Stimulated activated naive CD4-positive, alpha-beta T cell (primary cell): ENCODE measurements around the gene TENT5C.
A peak's percentile ranks its signal among the peaks of the same experiment; 100 is the strongest.
"Not testable (repeated sequence)": the region's sequence is repeated elsewhere in the genome, so short reads cannot be mapped to it uniquely, and the experiment has no call there.

Experiments used
- DNase-seq, 6 experiments: peaks; one replicate each; lab custom pipeline; 2025; lab: John Stamatoyannopoulos, UW

TENT5C gene

DNA sequence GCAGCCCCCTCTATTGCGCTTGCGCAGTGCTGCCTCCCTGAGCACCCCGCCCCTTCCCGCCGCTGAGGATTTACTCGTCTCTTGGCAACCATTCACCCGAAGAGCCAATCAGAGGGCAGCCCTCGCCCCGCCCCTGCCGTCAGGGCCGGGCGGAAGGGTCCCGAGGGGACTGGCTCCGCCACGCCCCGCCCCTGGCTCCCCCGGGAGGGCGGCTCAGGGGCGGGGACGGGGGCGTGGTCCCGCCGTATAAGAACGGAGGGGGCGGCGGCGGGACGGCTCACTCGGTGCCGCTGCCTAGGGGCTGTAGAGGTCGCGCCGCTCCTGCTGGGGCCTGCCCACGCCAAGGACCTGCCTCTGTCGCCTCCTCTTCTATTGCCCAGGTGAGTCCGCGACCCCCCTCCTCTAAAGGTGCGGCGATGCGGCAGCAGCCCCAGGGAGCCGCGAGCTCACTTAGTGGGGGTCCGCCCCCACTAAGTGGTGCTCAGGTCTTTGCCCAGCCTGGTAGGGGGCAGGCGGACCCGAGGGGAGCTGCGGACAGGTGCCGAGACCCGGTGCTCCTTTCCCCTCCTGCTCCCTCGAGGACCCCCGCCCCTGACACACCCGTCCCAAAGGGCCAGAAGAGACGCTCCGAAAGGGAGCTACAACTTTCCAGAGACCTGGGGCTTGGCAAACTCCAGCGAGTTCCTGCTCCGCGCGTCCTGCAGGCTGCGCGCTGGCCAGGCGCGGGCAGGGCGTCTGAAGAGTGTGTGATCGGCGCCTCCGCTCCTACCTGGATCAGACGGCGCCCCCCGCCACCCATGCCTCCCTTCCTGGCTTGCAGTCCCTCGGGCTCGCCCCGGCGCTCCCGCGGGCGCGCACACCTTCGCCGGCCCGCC lies at the start of gene TENT5C:
TSS of gene TENT5C (plus strand) at position 275 of the 875 bp plus-strand sequence. CDS start 16,821 bp downstream, outside the sequence.
- peak; percentile 94 to 99 (median 98) for DNase-seq

DNA sequence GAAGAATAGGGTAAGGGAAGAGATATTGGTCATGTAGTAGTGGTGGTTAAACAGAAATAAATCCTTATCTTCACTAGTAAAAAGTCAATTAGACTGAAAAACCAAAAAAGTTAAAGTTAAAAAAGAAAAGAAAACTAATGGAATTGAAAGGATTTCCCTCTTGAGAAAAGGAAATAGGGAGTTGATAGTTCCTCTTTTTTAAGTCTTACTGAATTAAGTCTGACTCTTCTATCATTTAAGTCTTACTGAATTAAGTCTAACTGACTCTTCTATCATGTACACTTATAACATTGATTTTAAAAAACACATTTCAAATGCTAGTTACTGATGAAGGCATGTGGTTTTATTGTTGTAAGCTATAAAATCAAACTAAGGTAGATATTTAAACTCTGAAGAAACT lies 49.5 kb upstream of the TENT5C start:
- DNase-seq = no peak

DNA sequence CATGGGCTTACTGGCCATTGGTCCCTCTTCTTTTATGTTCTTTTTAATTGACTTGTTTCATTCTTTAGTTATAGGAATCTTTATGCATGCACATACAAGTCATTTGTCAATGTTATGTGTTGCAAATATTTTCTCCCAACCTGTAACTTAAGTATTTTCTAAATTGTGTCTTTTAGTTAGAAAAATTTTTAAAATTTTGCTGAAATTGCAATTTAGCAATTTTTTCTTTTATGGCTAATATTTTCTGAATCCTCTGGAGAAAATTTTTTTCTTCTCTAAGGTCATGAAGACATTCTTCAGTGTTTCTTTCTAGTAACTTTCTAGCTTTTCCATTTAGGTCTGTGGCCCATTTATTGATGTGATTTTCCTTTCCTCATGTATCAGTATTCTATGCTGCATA lies 48.9 kb upstream of the TENT5C start:
- no peak for DNase-seq

DNA sequence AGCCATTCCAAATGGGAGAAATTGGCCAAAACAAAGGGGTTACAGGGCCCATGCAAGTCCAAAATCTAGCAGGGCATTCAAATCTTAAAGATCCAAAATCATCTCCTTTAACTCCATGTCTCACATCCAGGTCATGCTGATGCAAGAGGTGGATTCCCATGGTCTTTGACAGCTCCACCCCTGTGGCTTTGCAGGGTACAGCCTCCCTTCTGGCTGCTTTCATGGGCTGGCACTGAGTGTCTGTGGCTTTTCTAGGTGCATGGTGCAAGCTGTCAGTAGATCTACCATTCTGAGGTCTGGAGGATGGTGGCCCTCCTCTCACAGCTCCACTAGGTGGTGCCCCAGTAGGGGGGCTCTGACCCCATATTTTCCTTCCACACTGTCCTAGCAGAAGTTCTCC lies 47.4 kb upstream of the TENT5C start:
- DNase-seq = not testable (repeated sequence)

DNA sequence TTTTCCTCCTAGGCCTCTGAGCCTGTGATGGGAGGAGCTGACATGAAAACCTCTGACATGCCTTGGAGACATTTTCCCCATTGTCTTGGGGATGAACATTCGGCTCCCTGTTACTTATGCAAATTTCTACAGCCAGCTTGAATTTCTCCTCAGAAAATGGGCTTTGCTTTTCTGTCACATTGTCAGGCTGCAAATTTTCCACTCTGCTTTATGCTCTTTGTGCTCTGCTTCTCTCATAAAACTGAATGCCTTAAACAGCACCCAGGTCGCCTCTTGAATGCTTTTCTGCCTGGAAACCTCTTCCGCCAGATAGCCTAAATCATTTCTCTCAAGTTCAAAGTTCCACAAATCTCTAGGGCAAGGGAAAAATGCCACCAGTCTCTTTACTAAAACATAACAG lies 46.7 kb upstream of the TENT5C start:
- DNase-seq = no peak

DNA sequence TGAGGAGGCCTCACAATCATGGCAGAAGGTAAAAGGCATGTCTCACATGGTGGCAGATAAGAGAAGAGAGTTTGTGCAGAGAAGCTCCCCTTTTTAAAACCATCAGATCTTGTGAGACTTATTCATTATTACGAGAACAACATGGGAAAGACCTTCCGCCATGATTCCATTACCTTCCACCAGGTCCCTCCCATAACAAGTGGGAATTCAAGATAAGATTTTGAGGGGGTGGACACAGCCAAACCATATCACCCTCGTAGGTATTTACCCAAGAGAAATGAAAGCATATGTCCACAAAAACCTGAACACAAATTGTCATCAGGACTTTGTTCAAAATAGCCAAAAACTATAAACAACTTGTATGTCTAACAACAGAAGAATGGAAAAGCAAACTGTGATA lies 45.9 kb upstream of the TENT5C start:
- DNase-seq = no peak

DNA sequence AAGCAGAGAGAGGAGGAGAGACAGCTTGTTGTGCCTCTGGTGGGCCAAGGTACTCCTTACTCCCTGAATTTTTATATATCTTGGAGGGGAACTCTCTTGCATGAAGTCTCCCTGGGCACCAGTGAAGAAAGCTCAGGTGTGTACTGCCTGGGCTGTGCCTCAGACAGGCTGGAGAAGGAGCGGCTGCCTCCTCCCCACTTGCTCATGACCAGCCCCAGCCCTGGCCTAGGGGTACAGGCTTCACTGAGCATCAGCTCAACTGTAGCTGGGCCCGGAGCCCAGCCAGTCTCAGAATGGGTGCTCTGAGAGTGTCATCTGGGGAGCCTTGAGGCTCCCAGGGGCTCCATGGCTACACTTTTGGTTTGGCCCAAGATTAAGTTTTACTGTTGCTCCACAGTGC lies 44.8 kb upstream of the TENT5C start:
- DNase-seq = no peak

DNA sequence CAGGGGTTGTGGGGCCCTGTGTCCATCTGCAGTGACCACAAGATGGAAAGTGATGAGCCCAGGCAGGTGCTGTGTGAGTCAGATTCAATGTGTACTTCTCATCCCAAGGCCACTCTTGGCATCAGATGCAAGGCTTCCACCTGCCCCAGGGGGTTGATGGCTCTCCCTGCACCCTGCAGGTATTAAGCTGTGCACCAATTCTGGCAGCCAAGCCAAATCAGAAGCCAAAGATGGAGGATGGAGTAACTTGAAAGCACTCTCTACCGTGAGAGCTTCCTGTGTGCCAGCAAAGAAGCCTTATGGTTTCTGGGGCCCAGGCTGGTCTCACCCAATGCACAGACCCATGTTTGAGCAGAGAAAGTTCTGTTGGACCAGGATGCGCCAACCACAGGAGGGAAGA lies 44.3 kb upstream of the TENT5C start:
- no peak for DNase-seq

DNA sequence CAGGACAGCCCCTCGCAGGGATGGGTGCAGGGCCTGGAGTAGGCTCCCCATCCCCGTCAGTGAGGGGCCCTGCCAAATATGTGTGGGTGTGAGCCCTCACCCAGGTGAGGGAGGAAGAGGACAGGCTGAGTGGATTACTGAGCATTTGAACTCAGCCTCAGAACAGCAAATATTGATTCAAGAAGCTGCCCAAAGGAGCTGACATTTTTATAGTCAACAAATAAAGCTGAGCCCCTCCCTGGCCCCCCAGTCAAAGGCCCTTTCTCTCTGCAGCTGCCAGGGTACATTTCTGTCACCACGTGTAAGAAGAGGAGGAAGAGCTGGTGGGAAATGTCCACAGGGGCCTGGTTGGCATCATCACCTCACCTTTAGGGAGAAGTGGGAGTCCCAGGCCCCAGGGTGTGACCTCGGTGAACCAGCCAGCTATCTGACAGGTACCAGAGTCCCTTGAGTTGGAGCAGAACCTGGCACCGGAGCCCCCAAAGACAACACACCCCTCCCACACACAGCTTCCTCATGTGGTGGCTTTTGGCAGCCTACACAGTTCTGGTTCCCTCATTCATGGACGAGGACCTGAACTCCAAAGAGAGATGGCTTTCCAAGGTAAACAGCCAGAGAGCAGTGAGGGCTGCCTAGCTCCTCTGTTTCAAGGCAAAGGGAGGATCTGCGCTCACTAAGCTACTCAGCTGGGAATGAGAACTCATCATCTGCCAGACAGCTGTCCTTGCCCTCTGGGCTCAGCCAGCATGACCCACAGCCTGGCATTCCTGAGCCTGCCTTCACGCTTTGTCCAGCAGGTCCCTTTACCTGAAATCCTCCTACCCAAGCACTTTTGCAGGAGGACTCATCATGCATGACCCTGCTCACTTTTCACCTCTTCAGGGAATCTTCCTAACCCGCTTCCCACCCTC lies 43.0 kb upstream of the TENT5C start:
- DNase-seq = no peak

DNA sequence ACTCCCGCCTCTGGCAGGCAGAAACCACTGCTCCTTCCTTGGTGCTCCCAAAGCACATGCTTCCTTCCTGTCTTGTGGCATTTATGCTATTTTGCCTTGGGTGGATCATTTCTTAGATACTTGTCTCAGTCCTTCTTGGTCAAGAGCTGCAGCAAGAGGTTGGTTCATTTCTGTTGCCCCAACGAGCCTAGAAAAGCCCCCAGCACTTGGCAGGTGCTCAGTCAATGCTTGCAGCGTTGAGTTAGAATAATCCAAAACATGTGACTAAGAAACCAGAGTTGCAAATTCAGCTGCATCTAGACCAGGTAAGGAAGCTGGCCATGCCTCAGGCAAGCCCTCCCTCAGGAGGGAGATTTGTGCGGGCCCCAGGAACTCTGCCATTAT lies 42.4 kb upstream of the TENT5C start:
- no peak for DNase-seq

DNA sequence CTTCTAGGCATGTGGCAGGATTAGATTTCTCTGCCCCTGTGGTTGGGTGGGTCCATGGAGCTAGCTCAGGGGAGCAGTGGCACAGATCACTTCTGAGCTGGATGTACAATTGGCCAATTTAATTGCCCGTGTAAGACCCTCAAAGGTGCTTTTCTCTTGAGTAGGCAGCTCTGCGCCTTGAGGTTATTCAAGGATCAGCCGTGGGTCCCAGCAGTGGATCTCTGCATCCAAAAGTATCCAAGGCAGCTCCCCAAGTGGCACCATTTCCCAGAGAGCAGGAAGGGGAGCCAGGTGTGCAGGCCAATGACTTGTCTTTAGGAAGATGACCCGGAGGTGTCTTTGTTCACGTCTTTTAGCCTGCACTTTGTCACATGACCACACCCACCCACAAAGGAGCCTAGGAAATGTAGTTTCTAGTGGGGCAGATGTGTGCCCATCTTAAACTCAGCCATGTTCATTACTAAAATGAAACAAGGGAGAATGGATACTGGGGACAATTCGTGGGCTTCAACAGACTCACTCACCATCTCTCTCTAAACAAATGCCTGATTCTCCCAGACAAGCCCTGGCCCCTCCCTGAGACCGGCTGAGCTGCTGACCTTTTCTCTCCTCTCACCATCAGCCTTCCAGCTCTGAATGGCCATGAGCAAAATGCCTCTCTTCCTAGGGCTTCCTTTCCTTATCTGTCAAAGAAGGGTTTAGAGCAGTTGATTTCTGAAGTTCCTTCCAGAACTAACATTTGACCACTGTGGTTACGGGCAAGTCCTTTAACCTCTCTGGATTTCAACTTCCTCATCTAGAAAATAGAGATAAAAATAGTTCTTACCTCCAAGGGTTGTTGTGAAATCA lies 41.4 kb upstream of the TENT5C start:
- DNase-seq = no peak

DNA sequence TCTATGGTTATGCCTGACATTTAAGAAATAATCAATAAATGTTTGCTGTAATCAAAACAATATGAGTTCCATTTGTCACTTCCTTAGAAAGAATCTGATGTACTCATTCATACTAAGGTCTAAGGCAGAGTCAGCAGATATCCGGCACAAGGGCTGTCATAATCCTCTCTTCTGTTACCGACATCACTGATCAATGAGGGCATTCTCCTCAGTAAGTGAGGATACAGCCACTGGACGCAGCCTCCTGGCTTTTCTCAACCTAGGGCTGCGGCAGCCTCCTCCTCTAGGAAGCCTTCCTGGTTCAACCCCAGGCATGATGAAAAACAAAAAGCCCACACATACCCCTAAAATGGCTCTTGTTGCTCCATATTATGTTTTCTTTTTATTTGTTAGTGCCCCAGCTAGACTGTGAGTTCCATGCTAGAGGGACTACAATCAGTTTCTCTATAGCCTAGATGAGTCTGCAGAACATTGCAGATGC lies 40.7 kb upstream of the TENT5C start:
- DNase-seq = no peak

DNA sequence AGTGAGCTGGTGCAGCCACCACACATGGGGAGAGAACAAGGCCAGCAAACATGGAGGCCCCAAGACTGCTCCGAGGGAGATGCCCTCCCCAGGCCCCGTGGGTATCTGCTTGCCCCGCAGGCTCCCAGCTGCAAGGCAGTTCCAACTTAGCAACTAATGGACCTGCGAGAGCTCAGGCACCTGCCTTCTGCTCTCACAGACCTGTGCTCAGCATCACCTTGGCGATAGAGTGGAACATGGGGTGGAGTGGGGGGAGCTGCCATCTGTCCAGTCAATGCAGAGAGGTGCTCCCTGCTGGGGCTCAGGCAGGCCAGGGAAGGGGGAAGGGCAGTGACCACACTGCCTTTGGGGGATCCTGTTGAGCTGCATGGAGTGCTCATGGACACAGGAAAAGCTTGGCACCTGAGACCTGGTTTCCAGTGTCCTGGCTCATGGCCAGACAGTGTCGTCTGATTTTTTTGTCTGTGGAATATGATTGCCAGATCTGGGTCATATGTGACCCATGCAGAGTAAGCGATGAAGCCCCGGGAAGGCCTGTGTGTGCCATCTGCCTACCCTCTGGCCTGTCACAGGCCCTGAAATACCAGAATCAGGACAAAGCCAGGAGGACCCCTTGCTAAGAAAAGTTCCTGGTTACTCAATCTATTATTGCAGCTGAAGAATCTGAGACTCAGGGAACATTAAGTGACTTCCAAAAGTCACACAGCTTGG lies 39.9 kb upstream of the TENT5C start:
- no peak for DNase-seq

DNA sequence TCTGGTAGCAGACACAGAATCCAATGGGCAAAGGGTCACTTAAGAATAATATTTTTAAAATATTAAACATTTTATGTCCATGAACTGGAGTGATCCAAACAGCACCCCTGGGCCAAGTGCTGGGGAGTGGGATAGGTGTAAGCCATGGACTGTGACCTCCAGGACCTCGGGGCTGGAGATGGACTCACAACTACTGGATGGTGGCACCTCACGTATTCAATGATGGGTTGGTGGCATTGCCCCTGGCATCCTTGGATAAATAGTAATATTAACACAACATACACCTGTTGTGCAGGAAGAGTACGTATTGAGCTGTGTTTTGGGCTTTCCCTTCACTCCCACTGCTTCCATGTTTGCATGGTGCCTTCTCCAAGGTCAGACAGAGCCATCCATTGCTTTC lies 39.3 kb upstream of the TENT5C start:
- no peak for DNase-seq

DNA sequence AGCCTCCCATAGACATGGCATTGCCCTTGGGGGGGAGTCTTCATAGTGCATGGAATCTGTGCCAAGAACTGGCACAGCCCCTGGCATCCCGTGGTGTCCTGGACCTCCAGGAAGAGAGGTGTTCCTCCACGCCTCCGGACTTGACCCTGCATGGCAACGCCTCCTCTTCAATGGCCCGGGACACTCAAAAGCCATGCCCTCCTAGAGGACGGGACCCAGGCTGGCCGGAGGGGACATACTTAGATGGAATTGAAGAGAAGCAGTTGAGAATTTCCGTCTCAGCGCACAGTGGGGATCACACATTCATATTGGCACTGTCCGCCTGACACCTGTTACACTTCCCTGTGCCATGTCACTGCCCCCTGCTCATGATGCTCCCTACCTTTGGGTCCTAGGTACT lies 38.4 kb upstream of the TENT5C start:
- DNase-seq = no peak

DNA sequence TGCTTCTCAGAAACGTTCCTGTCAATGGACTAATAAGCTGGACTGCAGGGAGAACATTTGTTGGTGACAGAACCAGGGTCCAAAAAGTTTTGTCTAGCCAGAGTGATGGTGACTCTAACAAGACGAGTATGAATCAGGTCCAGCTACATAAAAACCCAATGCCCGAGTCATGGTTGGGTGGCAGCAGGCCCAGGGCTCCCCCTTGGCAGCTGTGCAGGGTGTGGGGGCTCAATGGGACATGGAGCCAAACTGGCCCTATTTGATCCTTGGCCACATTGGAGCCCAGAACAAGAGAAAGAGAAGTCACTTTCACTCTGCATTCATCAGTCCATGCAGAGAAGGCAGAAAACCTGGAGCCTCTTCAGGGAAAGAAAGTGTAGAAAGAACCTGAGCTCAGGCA lies 37.9 kb upstream of the TENT5C start:
- DNase-seq = no peak

DNA sequence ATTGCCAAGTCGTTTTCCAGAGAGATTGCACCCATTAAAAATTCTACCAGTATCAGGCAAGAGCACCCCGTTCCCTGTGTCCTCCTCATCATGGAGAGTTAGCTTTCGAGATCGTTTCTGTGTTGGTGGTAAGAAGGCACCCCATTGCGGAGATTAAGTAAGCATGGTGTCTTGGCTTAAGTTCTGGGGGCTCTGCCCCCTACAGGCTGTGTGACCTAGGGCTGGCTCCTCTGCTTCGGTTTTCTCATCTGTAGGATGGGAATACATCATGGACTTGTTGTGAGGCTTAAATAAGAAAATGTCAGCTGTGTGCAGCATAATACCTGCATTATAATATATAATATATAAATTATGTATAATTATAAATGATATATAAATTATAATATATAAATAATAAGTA lies 36.8 kb upstream of the TENT5C start:
- DNase-seq = no peak

DNA sequence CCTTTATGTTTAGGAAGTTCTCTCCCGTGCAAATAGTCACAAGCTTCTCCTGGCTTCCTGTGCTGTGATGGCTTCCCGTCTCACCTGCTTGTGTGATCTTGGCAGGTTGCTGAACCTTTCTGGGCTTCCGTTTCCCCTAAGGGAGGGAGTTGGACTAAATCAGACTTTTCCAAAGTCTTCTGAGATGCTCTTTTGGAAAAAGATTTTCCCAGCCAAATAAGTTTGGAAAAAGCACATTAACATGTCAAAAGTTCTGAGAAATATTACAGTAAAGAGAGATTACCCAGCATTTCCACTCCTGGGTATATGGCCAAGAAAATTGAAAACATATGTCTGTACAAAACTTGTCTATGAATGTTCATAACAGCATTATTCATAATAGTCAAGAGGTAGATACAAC lies 36.0 kb upstream of the TENT5C start:
- DNase-seq = no peak

DNA sequence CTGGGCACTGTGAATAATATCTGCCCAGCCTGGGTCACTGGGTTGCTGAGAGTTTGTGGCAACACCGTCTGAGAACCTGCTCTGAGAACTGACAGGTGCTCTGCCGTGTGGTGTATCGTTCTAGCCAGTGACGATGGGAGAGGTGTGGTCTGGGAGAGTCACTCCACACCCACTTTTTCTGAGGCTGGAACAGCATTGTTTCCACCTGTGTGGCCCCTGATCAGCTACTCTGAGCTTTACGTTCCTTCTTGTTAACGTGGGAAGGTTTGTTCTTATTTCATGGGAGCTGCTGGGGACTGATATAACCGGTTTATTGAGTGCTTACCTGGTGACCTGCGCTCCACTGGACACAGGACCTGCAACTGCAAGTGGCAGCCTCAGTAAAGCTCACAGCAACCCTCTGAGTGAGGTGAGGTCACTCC lies 34.8 kb upstream of the TENT5C start:
- DNase-seq = no peak

DNA sequence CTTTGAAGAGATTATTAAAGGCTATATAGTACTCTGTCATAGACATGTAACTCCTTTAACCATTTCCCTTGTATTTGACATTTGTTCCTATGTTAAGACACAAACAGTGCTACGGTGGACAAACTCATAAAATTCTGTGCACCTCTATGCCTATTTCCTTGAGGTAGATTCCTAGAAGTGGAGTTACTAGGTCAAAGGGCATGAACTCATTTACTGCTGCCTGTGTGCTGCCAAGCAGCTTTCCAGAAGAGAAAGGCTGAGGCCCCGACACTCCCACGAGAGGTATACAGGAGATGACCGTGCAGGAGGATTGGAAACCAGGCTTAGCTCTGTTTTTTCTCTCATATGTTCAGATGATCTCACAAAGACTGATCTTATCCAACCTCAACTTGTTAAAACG lies 34.4 kb upstream of the TENT5C start:
- DNase-seq = no peak

DNA sequence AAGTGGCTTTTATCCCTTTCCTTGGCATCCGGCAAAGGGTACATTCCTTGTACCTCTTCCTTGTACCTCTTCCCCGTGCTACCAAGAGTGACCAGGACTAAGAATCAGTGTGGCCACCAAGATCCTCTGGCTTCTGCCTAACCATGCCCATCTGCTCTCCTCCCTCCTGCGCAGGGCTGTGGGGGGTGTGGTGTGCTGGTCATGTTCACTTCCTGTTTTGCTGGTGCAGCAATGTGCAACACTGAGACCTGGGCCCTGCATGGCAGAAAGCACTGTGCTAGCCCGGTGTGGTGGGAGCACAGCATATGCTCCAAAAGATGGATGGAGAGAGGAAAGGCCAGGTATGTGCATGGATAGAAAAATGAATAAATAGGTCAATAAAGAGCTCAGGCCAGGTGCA lies 33.3 kb upstream of the TENT5C start:
- peak in 1 of 6 experiments; percentile 7 for DNase-seq
